Kidney (tissue), 14 donors: ENCODE data around the gene UBASH3A. TPM values are rescaled to one million over a fixed set of nuclear protein-coding genes. Genes with fewer than 3 reads are reported as not detected.

Experiments used
- DNase-seq, 5 donors: peaks; one replicate each; pipeline ENCODE4 v3.0.0-alpha.2; 2013 to 2020
- FAIRE-seq: peaks from 2 replicates; lab custom pipeline; 2012; peaks lifted over from hg19 to GRCh38; lab: Jason Lieb, UNC
- H3K27ac ChIP-seq, 2 donors: one replicate each; pipeline ENCODE4 v1.7.0; 2013; ENCODE audit warnings: low read depth in 2 of 2, low read length in 2 of 2, inconsistent platforms in 1 of 2
- H3K27me3 ChIP-seq: one replicate; pipeline ENCODE4 v1.7.1; 2013; ENCODE audit warnings: low read length, inconsistent platforms; ENCODE audit not compliant: control insufficient read depth, insufficient read depth
- H3K36me3 ChIP-seq, 3 donors: one replicate each; pipeline versions ENCODE4 v1.7.0 to v1.7.1; 2013; ENCODE audit warnings: low read length in 3 of 3, control low read depth in 1 of 3, inconsistent platforms in 1 of 3; ENCODE audit not compliant: insufficient read depth in 3 of 3, control insufficient read depth in 2 of 3
- H3K4me1 ChIP-seq, 3 donors: one replicate each; pipeline versions ENCODE4 v1.7.0 to v1.7.1; 2013; ENCODE audit warnings: low read length in 3 of 3, inconsistent platforms in 1 of 3, low read depth in 1 of 3; ENCODE audit not compliant: control insufficient read depth in 2 of 3, insufficient read depth in 2 of 3
- H3K4me3 ChIP-seq, 3 donors: one replicate each; pipeline versions ENCODE4 v1.7.0 to v1.8.1; 2013; ENCODE audit warnings: low read length in 3 of 3, control low read depth in 1 of 3, inconsistent platforms in 1 of 3
- H3K9ac ChIP-seq, 3 donors: one replicate each; pipeline versions ENCODE4 v1.7.0 to v1.7.1; 2013; ENCODE audit warnings: low read length in 3 of 3, control low read depth in 1 of 3, inconsistent platforms in 1 of 3
- H3K9me3 ChIP-seq, 3 donors: one replicate each; pipeline versions ENCODE4 v1.7.0 to v1.7.1; 2013; ENCODE audit warnings: low read length in 3 of 3, control low read depth in 1 of 3, inconsistent platforms in 1 of 3; ENCODE audit not compliant: control insufficient read depth in 2 of 3, insufficient read depth in 1 of 3
- CTCF ChIP-seq: IDR thresholded peaks from 3 replicates; pipeline ENCODE4 v1.5.1; 2012; ENCODE audit warnings: mild to moderate bottlenecking, moderate library complexity, borderline replicate concordance; ENCODE audit not compliant: insufficient read depth; ENCODE audit errors: extremely low read depth
- intact Hi-C: fragments of 100-400 bp; cut with DNase I; formaldehyde crosslinking; loops from one replicate; pipeline ENCODE4 v1.11.1; 2022
- polyA plus RNA-seq: library from polyadenylated mRNA; stranded (reverse); fragments of 350-450 nt; fragmentation: Illumina TruSeq; extraction: RNeasy Lipid Tissue Mini Kit (QIAGEN cat#74804); gene quantifications from one replicate; pipeline ENCODE4 v1.2.3, GENCODE V29; 2014; ENCODE audit warnings: low read depth, low replicate concordance; ENCODE audit not compliant: insufficient read depth
- total RNA-seq: library from RNA; stranded (reverse); fragmentation: NEBNext Ultra II Directional; extraction: Animal tissue kit (Norgen Biotek cat#: 25700); gene quantifications from one replicate; pipeline ENCODE4 v1.2.1, GENCODE V29; 2021
- donor health status: control.
- donor health status: control.
- donor health status: control.
- donor health status: control.
- donor health status: control.
- donor health status: DM: yes; HTN: yes; CAD: no.
- donor health status: Normal renal cell carcinoma (clear cell type).

Gene UBASH3A
- total and polyA plus RNA-seq, 2 donors from 2014 or later: 2.7 TPM; not detected in 1

GRCh38 chr21:42361286-42361685 lies 42.4 kb upstream of the UBASH3A start:
- no peak overlapping the region for H3K27ac ChIP-seq
- H3K4me1 ChIP-seq: no peaks in the 10 kb centered on the region
- peak in 1 of 5 donors; percentile 4 for DNase-seq
- no peaks in the 10 kb centered on the region for H3K27me3 ChIP-seq
- FAIRE-seq: no peak
- H3K36me3 ChIP-seq: no peaks in the 10 kb centered on the region
- H3K4me3 ChIP-seq: no peak overlapping the region
- intact Hi-C loops: no loop called here
- peaks cover 0 to 8% (median 0%) of the 10 kb centered on the region in 3 donors for H3K9me3 ChIP-seq
- no peak overlapping the region for H3K9ac ChIP-seq
- no peak for TF ChIP-seq CTCF

GRCh38 chr21:42362198-42362597 lies 41.5 kb upstream of the UBASH3A start:
- no peak for FAIRE-seq
- TF ChIP-seq CTCF: no peak
- intact Hi-C loops: no loop called here

DNA sequence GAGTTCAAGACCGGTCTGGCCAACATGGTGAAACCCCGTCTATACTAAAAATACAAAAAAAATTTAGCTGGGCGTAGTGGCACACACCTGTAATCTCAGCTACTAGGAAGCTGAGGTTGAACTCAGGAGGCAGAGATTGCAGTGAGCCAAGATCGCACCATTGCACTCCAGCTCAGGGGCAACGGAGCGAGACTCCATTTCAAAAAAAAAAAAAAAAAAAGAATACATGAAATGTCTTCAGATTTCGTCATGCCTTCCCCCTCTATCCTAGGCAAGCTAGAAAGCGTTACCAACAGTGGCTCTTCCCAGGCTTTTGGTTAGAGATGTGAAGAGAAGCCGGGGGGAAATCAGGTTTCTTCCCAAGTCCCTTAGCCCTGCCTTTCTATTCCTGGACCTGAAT lies 41.0 kb upstream of the UBASH3A start:
- Histone ChIP-seq H3K4me3 (no peak overlapping the region), H3K9ac (no peak overlapping the region), H3K36me3 (no peaks in the 10 kb centered on the region), H3K9me3 (no peaks in the 10 kb centered on the region), H3K27me3 (no peaks in the 10 kb centered on the region), H3K4me1 (no peaks in the 10 kb centered on the region), H3K27ac (no peak overlapping the region)
- intact Hi-C loops: no loop called here
- FAIRE-seq (no peak), DNase-seq (peak in 1 of 5 donors; percentile 39)
- TF ChIP-seq CTCF: no peak

More at GRCh38 chr21:42362198-42362597, 41.5 kb upstream of the UBASH3A start:
- no peak for DNase-seq
- no peaks in the 10 kb centered on the region for H3K27me3 ChIP-seq
- H3K36me3 ChIP-seq: no peaks in the 10 kb centered on the region
- H3K9me3 ChIP-seq: peaks cover 0 to 3% (median 0%) of the 10 kb centered on the region in 3 donors
- H3K9ac ChIP-seq: no peak overlapping the region
- no peak overlapping the region for H3K27ac ChIP-seq
- no peaks in the 10 kb centered on the region for H3K4me1 ChIP-seq
- H3K4me3 ChIP-seq: no peak overlapping the region

DNA sequence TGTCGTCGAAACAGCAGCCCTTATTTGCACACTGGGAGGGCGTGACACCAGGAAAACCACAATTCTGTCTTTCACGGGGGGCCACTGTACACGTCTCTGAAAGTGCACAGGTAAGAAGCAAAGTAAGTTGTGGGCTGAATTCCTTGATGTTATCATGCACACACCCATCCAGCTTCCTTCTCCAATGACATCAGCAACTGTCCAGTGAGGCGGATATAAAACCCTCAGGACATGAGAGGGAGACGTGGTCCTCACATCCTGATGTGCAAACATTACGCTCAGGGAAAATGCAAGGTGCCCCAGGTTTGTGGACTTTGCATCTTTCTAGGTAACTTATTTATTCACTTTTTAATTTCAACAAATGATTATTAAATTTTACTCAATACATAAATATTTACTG lies 40.4 kb upstream of the UBASH3A start:
- Histone ChIP-seq H3K9me3 (no peaks in the 10 kb centered on the region), H3K36me3 (no peaks in the 10 kb centered on the region), H3K27me3 (no peaks in the 10 kb centered on the region), H3K4me1 (no peaks in the 10 kb centered on the region), H3K27ac (no peak overlapping the region), H3K9ac (no peak overlapping the region), H3K4me3 (no peak overlapping the region)
- no peak for TF ChIP-seq CTCF
- FAIRE-seq (no peak), DNase-seq (no peak)
- intact Hi-C loops: no loop called here
